HG03558 (cell line): ENCODE data around the gene ATP8A2.

Experiments used
- ATAC-seq: cut with Tn5 transposase; IDR thresholded peaks from one replicate; pipeline ENCODE4 v1.9.1; 2021; ENCODE audit warnings: moderate number of reproducible peaks; ENCODE audit not compliant: unreplicated experiment; ENCODE audit errors: extremely low read depth

ATP8A2 gene

DNA sequence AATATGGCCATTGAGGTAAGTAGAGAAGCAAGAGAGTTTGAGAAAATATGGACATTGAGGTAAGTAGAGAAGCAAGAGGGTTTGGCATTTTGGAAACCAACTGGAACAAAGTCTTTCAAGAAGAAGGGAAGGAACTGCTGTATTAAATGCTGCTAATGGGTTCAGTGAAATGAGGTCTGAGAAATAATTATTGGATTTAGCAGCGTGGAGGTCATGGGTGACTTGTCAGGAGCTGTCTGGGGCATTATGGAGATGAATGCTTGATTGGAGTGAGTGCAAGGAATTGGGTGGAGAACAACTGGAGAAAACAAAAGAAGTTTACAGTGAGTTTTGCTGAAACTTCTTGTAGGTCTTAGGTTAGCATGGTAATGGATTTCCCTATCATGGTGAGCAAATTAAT, 232.3 kb downstream of the ATP8A2 start:
- no peak for ATAC-seq

DNA sequence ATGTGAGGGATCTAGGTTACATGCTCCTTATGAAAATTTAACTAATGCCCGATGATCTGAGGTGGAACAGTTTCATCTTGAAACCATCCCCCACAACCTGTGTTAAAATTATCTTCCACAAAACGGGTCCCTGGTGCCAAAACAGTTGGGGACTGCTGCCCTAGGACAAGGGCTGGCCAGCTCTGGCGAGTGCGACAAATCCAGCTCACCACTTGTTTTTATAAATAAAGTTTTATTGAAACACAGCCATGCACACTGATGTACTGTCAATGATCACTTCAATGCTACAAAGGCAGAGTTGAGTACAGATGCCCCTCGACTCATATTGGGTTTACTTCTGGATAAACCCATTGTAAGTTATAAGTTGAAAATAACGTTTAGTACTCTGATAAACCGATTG, 235.3 kb downstream of the ATP8A2 start:
- ATAC-seq, result no peak

DNA sequence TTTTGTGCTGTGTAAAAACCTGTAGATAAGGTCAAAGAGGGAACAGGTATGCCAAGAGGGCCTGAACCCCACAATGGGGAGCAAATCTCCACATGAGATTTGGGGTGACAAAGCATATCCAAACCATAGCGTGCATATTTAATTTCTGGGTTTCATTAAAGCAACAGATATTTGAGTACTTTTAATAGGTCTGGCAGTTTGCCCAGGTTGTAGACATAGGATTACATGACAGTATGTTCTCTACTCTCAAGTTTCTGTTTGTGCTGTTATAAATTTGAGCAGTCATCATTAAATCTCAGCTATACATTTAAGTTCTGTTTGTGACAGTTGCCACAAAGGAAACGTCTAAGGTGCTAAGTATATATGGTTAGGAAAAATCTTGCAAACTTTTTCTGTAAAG, 236.4 kb downstream of the ATP8A2 start:
- ATAC-seq, result no peak

DNA sequence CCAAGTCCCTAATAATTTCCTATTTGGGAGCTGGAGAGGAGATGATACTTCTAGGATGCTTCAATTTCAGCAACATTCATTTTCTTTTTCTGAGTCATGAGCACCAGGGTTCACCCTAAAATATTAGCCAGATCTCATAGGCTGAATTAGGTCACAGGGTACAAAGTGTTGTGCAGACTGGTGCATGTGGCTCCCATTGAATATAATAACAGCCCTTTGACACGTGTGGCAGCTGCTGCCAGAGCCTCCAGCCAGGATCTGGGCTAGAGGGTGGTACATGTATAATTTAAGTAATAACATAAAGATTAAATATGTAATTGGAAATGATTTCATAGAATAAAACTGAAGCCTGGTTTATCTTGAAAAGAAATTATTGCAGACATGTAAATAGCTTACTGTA, 244.9 kb downstream of the ATP8A2 start:
- no peak for ATAC-seq

DNA sequence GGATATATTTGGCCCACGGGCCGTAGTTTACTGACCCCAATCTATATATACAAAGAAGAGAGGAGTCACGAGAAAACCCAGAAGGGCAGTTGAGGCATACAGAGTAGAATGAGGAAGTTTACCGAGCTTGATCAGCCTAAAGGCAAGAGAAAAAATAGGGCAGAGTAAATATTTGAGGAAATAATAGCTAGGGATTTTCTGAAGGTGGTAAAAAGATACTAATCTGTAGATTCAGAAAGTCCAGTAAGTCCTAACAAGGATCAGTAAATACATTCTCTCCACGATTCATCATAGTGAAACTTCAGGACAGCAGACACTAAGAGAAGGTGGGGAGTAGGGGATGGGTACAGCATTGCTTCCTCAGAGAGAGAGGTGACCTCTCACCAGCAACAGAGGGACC, 248.1 kb downstream of the ATP8A2 start:
- ATAC-seq, result no peak

DNA sequence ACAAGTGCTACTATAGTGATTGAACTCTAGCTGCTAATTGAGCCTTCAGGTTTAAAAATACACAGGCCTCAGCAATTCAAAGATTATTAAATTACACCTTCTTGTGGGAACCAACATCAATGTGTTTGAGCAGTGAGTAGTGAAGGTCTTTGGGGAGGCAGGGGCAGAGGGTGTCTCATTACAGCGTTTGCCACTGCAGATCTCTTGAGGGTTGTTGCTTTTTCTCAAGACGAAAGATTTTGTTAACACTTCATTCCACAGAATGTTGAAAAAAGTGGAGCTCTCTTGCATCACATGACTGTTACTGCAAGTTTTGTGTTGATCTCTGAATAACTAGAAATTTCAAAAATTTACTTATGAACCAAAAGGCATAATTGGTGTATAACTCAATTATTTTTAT, 253.6 kb downstream of the ATP8A2 start:
- no peak for ATAC-seq

DNA sequence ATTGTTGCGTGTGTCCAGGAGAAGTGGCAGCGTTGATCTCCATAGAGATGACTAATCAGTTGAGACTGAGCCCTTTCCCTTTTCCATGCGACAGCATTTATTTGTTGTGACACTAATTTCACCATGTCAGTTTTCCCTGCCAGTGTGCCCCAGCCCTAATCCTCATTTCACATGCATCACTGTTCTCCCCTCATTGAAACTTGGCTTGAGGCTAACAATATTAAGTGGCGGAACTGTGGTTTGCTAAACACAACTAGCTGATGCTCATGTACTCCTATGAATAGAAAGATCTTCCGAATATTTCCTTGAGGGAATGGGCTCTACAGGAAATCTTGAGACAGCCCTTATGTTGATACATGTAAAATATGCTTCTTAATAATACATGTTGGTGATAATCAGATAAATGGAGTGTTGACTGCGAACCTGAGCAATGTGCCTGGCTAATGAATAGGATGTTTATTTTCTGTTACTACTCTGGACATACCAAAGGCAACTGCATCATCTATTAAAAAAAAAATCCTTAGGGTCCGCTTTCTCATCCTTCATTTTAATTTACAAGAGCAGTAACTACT, 258.6 kb downstream of the ATP8A2 start:
- ATAC-seq, result no peak

DNA sequence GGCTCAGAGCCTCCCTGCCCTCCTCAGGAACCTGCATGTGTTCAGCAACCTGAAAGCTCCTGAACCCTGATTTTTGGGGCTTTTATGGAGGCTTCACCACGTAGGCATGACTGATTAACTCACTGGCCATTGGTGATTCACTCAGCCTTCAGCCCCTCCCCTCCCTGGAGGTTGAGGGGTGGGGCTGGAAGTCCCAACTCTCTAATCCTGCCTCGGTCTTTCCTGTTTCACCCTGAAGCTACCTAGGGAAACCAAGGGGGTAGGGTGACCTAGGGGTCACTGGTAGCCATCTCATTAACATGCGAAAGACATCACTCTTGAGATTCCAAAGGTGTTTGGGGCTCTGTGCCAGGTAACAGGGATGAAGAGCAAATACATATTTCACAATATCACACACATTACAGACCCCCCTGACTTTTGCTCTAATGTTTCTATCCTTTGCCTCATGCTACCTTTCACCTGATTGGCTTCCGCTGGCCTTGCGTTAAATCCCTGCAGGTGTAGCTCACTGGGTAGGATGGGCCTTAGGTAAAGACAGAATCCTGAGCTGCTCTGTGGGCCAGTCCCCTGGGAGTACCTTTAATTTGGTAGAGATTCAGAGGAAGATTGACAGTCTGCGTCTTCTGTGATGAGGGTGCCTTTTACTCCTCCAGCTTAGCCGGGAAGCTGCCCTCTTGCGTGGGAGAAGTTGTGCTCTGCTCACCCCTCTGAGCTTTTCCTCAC, 260.6 kb downstream of the ATP8A2 start:
- no peak for ATAC-seq

DNA sequence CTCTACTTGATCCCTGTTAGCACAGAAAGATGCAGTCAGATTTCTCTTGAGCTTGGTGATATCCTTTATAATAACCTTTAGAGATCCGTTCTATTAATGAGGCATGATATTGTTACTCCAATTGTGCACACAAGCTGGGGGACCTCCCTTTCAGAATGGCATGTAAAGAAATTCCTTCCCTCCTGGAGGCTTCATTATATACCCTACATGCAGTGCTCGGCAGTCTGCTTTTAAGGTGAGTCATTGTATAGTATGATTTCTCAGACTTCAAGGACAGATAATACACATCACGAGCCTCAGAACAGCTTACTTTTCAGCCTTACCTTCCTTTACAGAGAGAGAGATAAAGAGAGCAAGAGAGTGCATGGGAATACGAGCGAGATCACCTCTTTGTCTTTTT, 261.3 kb downstream of the ATP8A2 start:
- ATAC-seq, result no peak

DNA sequence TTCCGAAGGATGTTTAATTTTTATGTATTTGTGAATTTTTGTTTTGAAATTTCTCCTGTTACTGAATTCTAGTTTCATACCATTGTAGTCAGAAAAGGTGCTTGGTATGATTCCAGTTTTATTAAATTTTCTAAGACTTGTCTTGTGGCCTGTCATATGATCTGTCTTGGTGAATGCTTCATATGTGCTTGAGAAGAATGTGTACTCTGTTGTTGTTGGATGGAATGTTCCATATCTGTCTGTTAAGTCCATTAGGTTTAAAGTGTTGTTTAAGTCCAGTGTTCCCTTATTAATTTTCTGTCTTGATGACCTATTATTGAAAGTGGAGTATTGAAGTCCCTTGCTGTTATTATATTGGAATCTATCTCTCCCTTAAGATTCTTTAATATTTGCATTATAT, 273.9 kb downstream of the ATP8A2 start:
- ATAC-seq, result no peak

DNA sequence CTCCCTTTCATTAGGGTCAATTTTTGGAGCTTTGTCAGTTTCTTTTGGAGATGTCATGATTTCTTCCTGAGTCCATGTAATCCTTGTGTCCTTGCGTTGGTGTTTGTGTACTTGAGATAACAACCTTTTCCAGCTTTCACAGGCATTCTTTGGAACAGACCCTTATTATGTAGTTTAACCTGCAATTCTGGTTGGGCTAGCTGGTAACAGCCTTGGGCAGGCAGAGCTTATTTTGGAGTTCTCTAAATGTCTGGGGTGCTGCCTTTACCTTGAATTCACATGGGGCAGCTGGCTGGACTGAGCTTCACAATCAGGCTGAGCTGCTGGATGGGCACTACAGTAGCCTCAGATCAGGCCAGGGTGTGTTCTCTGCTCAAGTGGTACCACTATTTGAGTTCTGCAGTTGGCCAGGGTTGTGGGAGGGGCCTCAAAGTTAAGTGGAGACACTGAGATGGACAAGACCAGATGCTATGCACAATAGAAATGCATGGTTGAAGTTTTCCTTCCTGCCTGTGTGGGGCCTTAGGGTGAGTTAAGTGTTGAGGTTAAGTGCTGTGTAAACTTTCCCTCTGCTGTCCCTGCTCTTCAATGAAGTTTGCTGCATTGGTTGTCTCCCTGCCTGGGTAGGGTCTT, 277.3 kb downstream of the ATP8A2 start:
- no peak for ATAC-seq

DNA sequence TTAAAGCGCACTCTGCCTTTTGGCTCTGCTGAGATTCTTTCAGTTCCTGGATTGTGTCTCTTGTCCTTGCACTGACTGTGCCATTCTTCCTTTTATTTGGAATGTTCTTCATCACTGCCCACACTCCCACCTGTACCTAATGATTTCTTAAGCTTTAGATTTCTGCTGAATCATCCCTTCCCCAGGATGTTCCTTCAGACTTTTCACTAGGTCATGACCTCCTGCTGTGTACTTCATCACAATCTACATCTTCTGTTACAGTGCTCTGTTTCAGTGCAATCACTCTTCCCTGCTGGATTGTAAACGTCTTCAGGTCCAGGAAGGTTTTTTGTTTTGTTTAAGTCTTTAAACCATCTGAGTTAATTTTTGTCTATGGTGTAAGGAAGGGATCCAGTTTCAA, 281.0 kb downstream of the ATP8A2 start:
- no peak for ATAC-seq

DNA sequence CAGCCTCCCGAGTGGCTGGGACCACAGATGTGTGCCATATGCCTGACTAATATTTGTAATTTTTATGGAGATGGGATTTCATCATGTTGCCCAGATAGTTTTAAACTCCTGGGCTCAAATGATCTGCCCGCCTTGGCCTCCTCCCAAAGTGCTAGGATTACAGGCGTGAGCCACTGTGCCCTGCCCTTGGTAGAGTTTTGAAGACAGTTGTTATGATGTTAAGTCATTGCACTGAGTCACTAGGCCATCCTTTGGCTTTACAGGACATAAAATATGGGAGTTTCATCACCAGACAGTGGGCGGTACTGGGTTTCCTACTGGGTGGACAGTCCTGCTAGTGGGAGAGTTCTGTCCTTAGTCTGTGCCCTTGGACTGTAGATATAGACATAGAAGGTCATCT, 282.5 kb downstream of the ATP8A2 start:
- no peak for ATAC-seq

DNA sequence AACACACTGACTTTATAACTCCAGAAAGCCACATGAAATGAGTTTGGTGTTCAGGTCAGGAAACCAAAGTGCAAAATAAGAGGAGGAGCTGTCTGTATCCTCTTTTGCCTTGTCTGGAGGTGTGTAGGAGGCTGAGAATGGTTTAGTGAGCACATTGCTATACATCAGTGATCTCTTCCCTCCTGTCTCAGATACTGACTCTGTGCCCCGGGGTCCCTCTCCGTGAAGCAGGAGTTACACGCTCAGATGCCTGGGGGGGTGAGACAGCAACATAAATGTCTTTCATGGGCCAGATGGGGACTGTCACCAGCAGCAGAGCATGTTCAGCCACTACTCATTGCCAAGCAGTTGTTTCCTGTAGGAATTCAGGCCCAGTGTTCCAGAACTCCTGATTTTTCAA, 285.4 kb downstream of the ATP8A2 start:
- ATAC-seq, result no peak

DNA sequence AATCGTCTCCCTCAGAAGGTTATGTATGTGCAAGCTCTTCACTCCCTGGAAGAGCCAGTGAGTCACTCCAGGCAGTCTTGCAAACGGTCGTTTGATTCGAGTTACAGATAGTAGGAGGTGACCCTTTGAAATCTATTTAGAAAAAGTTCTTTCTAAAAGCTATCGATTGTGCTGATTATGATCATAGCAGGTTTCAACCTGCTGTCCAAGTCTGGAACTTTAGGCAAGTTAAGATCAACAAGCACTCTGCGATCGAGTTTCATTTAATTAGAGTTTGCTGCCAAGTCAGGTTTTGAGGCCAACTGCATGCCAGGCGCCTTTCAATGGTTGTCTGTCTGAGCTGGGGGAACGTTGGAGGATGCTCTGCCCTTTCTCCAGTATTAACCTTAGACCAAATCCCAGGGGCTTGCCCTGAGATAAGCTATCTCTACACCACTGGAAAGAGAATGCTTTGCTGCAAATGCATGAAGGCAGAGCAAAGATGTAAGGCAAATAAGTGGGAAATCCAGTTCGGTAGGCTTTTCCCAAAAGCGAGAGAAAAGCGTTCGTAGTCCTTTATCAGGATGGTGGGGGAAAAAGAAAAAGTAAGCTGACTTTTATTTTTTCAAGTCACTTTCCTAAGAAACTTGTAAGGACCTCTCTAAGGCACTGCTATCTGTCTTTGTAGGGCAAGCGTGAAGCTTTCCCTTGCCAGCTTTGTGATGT, 287.5 kb downstream of the ATP8A2 start:
- ATAC-seq, result no peak

DNA sequence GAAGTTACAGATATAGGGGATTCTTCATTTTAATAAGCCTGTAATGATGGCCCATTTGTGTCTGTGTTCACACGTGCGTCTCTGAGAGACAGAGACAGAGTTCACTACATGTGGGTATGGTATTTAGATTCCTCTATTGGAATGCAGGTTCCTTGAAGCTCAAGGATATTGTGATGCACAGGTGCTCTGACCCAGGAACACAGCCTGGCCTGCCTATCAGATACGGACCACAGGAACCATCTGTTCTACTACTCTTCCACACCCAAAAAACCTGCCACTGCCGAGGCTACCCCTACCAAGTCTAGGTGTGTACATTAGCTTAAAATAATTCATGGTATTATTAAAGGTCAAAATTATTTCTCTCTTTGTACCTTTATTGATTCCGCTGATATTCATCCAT, 289.2 kb downstream of the ATP8A2 start:
- ATAC-seq, result no peak

DNA sequence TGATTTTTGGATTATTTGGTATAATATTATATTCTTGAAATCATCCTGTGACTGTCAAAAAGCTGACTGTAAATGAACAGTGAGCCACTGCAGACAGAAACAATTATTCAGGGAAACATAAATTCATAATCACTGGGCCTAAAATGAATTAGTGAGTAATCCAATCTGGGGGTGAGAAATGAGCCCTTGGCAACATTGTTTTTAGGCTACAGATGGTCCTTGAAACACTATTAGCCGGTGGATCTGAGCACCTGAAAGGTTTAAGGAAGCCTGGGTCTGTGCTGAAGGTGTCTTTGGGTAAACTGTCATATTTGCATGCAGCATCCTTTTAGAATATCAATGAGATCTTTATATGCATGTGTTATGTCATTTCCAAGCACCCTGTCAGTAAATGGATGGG, 290.7 kb downstream of the ATP8A2 start:
- ATAC-seq, result no peak

DNA sequence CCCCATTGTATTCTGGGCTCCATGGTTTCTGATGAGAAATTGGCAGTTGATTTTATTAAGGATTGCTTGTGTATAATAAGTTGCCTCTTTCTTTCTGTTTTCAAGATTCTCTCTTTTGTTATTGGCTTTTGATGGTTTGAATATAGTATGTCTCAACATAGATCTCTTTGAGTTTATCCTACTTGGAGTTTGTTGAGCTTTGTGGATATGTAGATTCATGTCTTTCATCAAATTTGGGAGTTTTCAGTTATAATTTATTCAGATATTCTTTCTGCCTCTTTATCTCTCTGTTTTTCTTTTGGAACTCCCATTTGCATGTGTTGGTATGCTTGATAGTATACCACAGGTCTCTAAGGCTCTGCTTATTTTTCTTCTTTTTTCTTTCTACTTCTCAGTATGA, 296.6 kb downstream of the ATP8A2 start:
- ATAC-seq, result no peak

DNA sequence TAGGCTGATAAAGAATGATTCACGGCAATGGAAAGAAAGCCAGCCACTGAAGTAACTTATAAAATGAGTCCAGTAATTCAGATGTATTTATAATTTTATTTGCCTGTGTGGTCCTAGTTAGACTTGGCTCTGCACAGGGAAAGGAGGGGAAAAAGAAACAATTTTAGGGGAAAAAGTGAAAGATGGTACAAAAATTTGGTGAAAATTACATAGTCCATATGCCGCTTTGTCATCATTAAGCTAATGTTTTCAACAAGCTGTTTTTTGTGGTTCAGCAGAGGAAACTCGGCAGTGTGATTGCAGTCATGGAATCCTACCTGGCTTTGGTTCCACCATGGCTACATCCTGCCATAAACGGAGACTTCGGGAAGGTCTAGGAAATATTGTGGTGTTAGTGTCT, 301.9 kb downstream of the ATP8A2 start:
- no peak for ATAC-seq

DNA sequence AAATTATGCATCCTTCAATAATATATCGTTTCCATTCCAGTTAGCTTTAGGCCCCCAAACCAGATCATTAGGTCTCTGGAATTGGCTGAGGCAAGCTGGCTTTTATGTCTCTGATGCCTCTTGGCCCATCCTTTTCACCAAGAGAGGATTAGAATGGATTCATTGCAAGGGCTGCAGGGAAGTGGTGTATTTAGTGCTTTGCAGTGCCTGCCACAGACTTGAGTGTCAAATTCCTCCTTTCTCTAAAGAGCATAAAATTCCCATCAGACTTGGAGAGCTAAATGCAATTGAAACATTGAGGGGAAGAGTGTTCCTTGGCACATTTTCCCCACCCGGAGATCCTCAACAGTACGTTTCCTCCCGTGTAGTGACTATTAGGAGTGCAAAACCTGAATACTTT, 302.6 kb downstream of the ATP8A2 start:
- no peak for ATAC-seq

DNA sequence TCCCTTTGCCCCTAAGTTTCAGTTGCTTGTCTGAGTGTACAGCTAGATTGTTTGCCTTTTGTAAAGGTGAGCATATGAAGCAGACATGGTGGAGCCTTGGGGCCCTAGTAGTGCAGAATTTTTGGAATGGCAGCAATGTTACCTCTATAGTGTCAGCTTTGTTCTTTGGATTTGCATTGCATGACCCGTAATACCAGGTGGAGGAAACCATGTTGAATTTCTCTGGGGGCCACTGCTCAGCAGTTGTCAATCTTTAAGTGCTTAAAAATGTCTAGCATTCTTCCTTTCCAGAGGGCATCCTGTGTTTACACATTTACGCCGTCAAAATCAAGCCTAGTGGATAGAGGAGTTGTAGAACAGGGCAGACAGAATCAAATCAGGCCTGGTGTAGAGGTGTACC, 303.3 kb downstream of the ATP8A2 start:
- ATAC-seq, result no peak
